HEK293 (cell line): ENCODE data around the gene CSNK1E.

Experiments
- ZFP3 ChIP-seq: fragments of 450-650 bp; formaldehyde crosslinking; IDR thresholded peaks from 2 replicates; pipeline ENCODE4 v1.5.1; 2016; ENCODE audit warnings: low read depth, missing biosample characterization, missing genetic modification characterization
- ZNF155 ChIP-seq: fragments of 450-650 bp; formaldehyde crosslinking; IDR thresholded peaks from 2 replicates; pipeline ENCODE4 v1.5.1; 2016; ENCODE audit warnings: missing biosample characterization, missing genetic modification characterization
- ZNF529 ChIP-seq: fragments of 450-650 bp; formaldehyde crosslinking; IDR thresholded peaks from 2 replicates; pipeline ENCODE4 v1.5.1; 2017; ENCODE audit warnings: missing genetic modification characterization, missing biosample characterization; ENCODE audit not compliant: insufficient replicate concordance
- ZNF660 ChIP-seq: fragments of 450-650 bp; IDR thresholded peaks from 2 replicates; pipeline ENCODE4 v1.5.1; 2018; ENCODE audit warnings: missing biosample characterization, mild to moderate bottlenecking, missing genetic modification characterization
- ZNF768 ChIP-seq: fragments of 450-650 bp; formaldehyde crosslinking; IDR thresholded peaks from 2 replicates; pipeline ENCODE4 v1.5.1; 2018; ENCODE audit warnings: missing biosample characterization, mild to moderate bottlenecking, missing genetic modification characterization
- TF ChIP-seq, protein P1 (sequence below): fragments of 450-650 bp; formaldehyde crosslinking; IDR thresholded peaks from 2 replicates; pipeline ENCODE4 v1.5.1; 2016; ENCODE audit warnings: missing biosample characterization, missing genetic modification characterization, low read depth
- TF ChIP-seq, protein P2 (sequence below): fragments of 450-650 bp; formaldehyde crosslinking; IDR thresholded peaks from 2 replicates; pipeline ENCODE4 v1.5.1; 2017; ENCODE audit warnings: missing biosample characterization, mild to moderate bottlenecking, missing genetic modification characterization, moderate library complexity
- TF ChIP-seq, protein P3 (sequence below): fragments of 450-650 bp; formaldehyde crosslinking; IDR thresholded peaks from 2 replicates; pipeline ENCODE4 v1.5.1; 2016; ENCODE audit warnings: missing biosample characterization, missing genetic modification characterization
- TF ChIP-seq, protein P4 (sequence below): fragments of 450-650 bp; formaldehyde crosslinking; IDR thresholded peaks from 2 replicates; pipeline ENCODE4 v1.5.1; 2016; ENCODE audit warnings: missing biosample characterization, missing genetic modification characterization
- TF ChIP-seq, protein P5 (sequence below): fragments of 450-650 bp; formaldehyde crosslinking; IDR thresholded peaks from 2 replicates; pipeline ENCODE4 v1.5.1; 2016; ENCODE audit warnings: missing biosample characterization, missing genetic modification characterization

DNA sequence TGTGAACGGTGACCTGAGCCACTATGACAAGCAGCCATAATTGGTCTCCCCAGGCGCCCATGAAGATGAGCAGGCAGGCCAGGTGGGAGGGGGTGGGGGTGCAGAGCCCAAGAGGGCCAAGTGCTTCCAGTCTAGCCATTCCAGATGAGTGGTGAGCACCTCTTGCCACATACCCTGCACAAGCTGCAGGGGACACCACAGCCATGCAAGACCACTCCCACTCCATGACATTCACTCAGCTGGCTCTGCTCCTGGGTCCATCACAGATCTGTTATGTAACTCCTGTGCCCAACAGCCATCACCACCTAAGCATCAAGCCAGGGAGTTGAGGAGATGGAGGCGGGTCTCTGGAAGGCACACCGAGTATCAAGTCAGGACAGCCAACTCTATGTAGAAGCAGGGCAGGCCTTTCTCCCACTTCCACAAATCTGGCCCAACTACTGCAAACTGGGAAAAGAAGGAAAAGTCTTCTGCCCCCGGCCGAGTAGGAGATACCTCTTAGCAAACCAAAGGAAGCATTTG lies 52.9 kb downstream of the CSNK1E start:
- TF ChIP-seq ZNF155 (tag by site-specific recombination) (no peak), ZNF529 (tag by site-specific recombination) (no peak), ZFP3 (tag by site-specific recombination) (no peak), ZNF660 (tag by site-specific recombination) (no peak), ZNF768 (no peak)
- TF ChIP-seq, protein P1, sequence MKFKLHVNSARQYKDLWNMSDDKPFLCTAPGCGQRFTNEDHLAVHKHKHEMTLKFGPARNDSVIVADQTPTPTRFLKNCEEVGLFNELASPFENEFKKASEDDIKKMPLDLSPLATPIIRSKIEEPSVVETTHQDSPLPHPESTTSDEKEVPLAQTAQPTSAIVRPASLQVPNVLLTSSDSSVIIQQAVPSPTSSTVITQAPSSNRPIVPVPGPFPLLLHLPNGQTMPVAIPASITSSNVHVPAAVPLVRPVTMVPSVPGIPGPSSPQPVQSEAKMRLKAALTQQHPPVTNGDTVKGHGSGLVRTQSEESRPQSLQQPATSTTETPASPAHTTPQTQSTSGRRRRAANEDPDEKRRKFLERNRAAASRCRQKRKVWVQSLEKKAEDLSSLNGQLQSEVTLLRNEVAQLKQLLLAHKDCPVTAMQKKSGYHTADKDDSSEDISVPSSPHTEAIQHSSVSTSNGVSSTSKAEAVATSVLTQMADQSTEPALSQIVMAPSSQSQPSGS (tag by site-specific recombination), result no peak
- TF ChIP-seq, protein P2, sequence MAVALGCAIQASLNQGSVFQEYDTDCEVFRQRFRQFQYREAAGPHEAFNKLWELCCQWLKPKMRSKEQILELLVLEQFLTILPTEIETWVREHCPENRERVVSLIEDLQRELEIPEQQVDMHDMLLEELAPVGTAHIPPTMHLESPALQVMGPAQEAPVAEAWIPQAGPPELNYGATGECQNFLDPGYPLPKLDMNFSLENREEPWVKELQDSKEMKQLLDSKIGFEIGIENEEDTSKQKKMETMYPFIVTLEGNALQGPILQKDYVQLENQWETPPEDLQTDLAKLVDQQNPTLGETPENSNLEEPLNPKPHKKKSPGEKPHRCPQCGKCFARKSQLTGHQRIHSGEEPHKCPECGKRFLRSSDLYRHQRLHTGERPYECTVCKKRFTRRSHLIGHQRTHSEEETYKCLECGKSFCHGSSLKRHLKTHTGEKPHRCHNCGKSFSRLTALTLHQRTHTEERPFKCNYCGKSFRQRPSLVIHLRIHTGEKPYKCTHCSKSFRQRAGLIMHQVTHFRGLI (tag by site-specific recombination), result no peak
- TF ChIP-seq, protein P3, sequence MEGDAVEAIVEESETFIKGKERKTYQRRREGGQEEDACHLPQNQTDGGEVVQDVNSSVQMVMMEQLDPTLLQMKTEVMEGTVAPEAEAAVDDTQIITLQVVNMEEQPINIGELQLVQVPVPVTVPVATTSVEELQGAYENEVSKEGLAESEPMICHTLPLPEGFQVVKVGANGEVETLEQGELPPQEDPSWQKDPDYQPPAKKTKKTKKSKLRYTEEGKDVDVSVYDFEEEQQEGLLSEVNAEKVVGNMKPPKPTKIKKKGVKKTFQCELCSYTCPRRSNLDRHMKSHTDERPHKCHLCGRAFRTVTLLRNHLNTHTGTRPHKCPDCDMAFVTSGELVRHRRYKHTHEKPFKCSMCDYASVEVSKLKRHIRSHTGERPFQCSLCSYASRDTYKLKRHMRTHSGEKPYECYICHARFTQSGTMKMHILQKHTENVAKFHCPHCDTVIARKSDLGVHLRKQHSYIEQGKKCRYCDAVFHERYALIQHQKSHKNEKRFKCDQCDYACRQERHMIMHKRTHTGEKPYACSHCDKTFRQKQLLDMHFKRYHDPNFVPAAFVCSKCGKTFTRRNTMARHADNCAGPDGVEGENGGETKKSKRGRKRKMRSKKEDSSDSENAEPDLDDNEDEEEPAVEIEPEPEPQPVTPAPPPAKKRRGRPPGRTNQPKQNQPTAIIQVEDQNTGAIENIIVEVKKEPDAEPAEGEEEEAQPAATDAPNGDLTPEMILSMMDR (tag by site-specific recombination), result no peak
- TF ChIP-seq, protein P4, sequence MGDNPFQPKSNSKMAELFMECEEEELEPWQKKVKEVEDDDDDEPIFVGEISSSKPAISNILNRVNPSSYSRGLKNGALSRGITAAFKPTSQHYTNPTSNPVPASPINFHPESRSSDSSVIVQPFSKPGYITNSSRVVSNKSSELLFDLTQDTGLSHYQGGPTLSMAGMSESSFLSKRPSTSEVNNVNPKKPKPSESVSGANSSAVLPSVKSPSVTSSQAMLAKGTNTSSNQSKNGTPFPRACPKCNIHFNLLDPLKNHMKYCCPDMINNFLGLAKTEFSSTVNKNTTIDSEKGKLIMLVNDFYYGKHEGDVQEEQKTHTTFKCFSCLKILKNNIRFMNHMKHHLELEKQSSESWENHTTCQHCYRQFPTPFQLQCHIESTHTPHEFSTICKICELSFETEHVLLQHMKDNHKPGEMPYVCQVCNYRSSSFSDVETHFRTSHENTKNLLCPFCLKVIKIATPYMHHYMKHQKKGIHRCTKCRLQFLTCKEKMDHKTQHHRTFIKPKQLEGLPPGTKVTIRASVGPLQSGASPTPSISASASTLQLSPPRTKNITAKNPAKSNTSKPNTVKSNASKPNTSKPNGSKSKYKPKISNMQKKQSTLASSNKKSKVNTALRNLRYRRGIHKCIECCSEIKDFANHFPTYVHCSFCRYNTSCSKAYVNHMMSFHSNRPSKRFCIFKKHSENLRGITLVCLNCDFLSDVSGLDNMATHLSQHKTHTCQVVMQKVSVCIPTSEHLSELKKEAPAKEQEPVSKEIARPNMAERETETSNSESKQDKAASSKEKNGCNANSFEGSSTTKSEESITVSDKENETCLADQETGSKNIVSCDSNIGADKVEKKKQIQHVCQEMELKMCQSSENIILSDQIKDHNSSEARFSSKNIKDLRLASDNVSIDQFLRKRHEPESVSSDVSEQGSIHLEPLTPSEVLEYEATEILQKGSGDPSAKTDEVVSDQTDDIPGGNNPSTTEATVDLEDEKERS (tag by site-specific recombination), result no peak
- TF ChIP-seq, protein P5, sequence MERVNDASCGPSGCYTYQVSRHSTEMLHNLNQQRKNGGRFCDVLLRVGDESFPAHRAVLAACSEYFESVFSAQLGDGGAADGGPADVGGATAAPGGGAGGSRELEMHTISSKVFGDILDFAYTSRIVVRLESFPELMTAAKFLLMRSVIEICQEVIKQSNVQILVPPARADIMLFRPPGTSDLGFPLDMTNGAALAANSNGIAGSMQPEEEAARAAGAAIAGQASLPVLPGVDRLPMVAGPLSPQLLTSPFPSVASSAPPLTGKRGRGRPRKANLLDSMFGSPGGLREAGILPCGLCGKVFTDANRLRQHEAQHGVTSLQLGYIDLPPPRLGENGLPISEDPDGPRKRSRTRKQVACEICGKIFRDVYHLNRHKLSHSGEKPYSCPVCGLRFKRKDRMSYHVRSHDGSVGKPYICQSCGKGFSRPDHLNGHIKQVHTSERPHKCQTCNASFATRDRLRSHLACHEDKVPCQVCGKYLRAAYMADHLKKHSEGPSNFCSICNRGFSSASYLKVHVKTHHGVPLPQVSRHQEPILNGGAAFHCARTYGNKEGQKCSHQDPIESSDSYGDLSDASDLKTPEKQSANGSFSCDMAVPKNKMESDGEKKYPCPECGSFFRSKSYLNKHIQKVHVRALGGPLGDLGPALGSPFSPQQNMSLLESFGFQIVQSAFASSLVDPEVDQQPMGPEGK (tag by site-specific recombination), result no peak
